ENCODE results near the gene ZNF213.

DNA sequence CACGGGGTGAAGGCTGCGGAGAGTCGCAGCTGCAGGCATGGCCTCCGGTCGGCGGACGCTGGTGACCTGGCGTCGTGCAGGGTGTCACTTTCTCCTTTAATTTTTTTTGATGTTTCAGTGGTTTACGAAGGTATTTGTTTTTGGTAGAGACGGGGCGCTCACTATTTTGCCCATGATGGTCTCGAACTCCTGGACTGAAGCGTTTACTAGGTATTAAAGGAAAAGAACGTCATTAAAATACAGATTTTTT is 17.1 kb downstream of the ZNF213 start:
- TF ChIP-seq EZH2 (IDR thresholded peaks at IDR 0.05) = no peak
- no peak for TF ChIP-seq POLR2AphosphoS5 (IDR thresholded peaks at IDR 0.05; ENCODE audit: borderline replicate concordance, low read depth, low read length)

Measured in SK-N-MC (cell line).